ENCODE results near the gene PLCB1. TPM values are rescaled to one million over a fixed set of nuclear protein-coding genes. Genes with fewer than 3 reads are reported as not detected.

Gene PLCB1
- total RNA-seq, 1 experiment from 2014 or later, result 4.4 TPM

GRCh38 chr20:8774412-8774811 is 642.3 kb downstream of the PLCB1 start:
- Histone ChIP-seq H3K27me3 (ENCODE audit: low read length) (no peaks in the 10 kb centered on the region), H3K9ac (ENCODE audit: low read length) (no peak overlapping the region), H3K9me3 (ENCODE audit: low read length) (no peaks in the 10 kb centered on the region), H3K4me1 (ENCODE audit: insufficient read depth, low read length) (no peaks in the 10 kb centered on the region), H4K20me1 (ENCODE audit: low read length) (no peaks in the 10 kb centered on the region), H3F3A (ENCODE audit: low read length, unreplicated experiment) (no peaks in the 10 kb centered on the region), H3K36me3 (ENCODE audit: low read depth, low read length) (no peaks in the 10 kb centered on the region), H3K4me3 (ENCODE audit: low read length) (no peak overlapping the region), H2AFZ (ENCODE audit: low read length) (no peak overlapping the region), H3K79me2 (ENCODE audit: low read length) (no peaks in the 10 kb centered on the region), H3K9me2 (replicated peaks; ENCODE audit: low read length) (no peaks in the 10 kb centered on the region), H3K4me2 (ENCODE audit: low read length) (no peak overlapping the region), H3K27ac (ENCODE audit: low read length) (no peak overlapping the region)
- ChIA-PET CTCF (no interaction called here), POLR2A (ENCODE audit: unreplicated experiment) (no interaction called here)
- DNase-seq, result no peak
- no TSS peak for BruUV-seq (replicated peaks)
- TF ChIP-seq EZH2phosphoT487 (IDR thresholded peaks at IDR 0.05; ENCODE audit: borderline replicate concordance, low read length), result no peak
- no peak for TF ChIP-seq EZH2 (IDR thresholded peaks at IDR 0.05; ENCODE audit: low read length, unreplicated experiment)
- TF ChIP-seq CTCF (conservative IDR thresholded peaks at IDR 0.05; ENCODE audit: low read depth, low read length), result no peak
- intact Hi-C loops (cut with micrococcal nuclease), result no loop called here
- no peak for ATAC-seq

- H3K27ac ChIP-seq (ENCODE audit: low read length), result no peak overlapping the region
- no peaks in the 10 kb centered on the region for H3F3A ChIP-seq (ENCODE audit: low read length, unreplicated experiment)
- no peaks in the 10 kb centered on the region for H3K9me3 ChIP-seq (ENCODE audit: low read length)
- no peaks in the 10 kb centered on the region for H3K9me2 ChIP-seq (replicated peaks; ENCODE audit: low read length)
- ChIA-PET POLR2A (ENCODE audit: unreplicated experiment) (no interaction called here), CTCF (no interaction called here)
- H3K4me2 ChIP-seq (ENCODE audit: low read length), result no peak overlapping the region
- DNase-seq (no peak), ATAC-seq (no peak)
- no peaks in the 10 kb centered on the region for H3K36me3 ChIP-seq (ENCODE audit: low read depth, low read length)
- intact Hi-C loops (cut with micrococcal nuclease), result no loop called here
- no peaks in the 10 kb centered on the region for H3K4me1 ChIP-seq (ENCODE audit: insufficient read depth, low read length)
- H3K9ac ChIP-seq (ENCODE audit: low read length), result no peak overlapping the region
- no peak overlapping the region for H2AFZ ChIP-seq (ENCODE audit: low read length)
- no peaks in the 10 kb centered on the region for H3K27me3 ChIP-seq (ENCODE audit: low read length)
- no peaks in the 10 kb centered on the region for H4K20me1 ChIP-seq (ENCODE audit: low read length)
- BruUV-seq (replicated peaks), result no TSS peak
- no peak overlapping the region for H3K4me3 ChIP-seq (ENCODE audit: low read length)
- H3K79me2 ChIP-seq (ENCODE audit: low read length), result no peaks in the 10 kb centered on the region
- TF ChIP-seq EZH2phosphoT487 (IDR thresholded peaks at IDR 0.05; ENCODE audit: borderline replicate concordance, low read length) (no peak), CTCF (conservative IDR thresholded peaks at IDR 0.05; ENCODE audit: low read depth, low read length) (no peak), EZH2 (IDR thresholded peaks at IDR 0.05; ENCODE audit: low read length, unreplicated experiment) (no peak)
These were observed 645.8 kb downstream of the PLCB1 start for GRCh38 chr20:8777911-8778310.

GRCh38 chr20:8778387-8778786 is 646.3 kb downstream of the PLCB1 start:
- H3K9me3 ChIP-seq (ENCODE audit: low read length), result no peaks in the 10 kb centered on the region
- intact Hi-C loops (cut with micrococcal nuclease), result no loop called here
- no peak overlapping the region for H3K27ac ChIP-seq (ENCODE audit: low read length)
- ATAC-seq (peak; percentile 79), DNase-seq (no peak)
- no peaks in the 10 kb centered on the region for H3K9me2 ChIP-seq (replicated peaks; ENCODE audit: low read length)
- H3K36me3 ChIP-seq (ENCODE audit: low read depth, low read length), result no peaks in the 10 kb centered on the region
- ChIA-PET CTCF (interaction anchor here (0.6 kb wide), 1 partner anchor 289 kb away, joined by 5 read pairs; no protein-coding TSS in a partner anchor), POLR2A (ENCODE audit: unreplicated experiment) (no interaction called here)
- no peaks in the 10 kb centered on the region for H3F3A ChIP-seq (ENCODE audit: low read length, unreplicated experiment)
- H3K4me2 ChIP-seq (ENCODE audit: low read length), result no peak overlapping the region
- no peak overlapping the region for H3K9ac ChIP-seq (ENCODE audit: low read length)
- no peaks in the 10 kb centered on the region for H3K27me3 ChIP-seq (ENCODE audit: low read length)
- TF ChIP-seq CTCF (conservative IDR thresholded peaks at IDR 0.05; ENCODE audit: low read depth, low read length), result no peak
- TF ChIP-seq EZH2 (IDR thresholded peaks at IDR 0.05; ENCODE audit: low read length, unreplicated experiment), result no peak
- no peak for TF ChIP-seq EZH2phosphoT487 (IDR thresholded peaks at IDR 0.05; ENCODE audit: borderline replicate concordance, low read length)
- BruUV-seq (replicated peaks), result no TSS peak
- H4K20me1 ChIP-seq (ENCODE audit: low read length), result no peaks in the 10 kb centered on the region
- H2AFZ ChIP-seq (ENCODE audit: low read length), result no peak overlapping the region
- H3K4me1 ChIP-seq (ENCODE audit: insufficient read depth, low read length), result no peaks in the 10 kb centered on the region
- H3K79me2 ChIP-seq (ENCODE audit: low read length), result no peaks in the 10 kb centered on the region
- H3K4me3 ChIP-seq (ENCODE audit: low read length), result no peak overlapping the region

Data from PC-3 (cell line).